HG03025 (cell line): ENCODE measurements around the gene TSPAN32.

Experiments
- ATAC-seq: cut with Tn5 transposase; IDR thresholded peaks from one replicate; pipeline ENCODE4 v1.9.1; 2021; ENCODE audit warnings: mild to moderate bottlenecking, moderate library complexity; ENCODE audit not compliant: unreplicated experiment, low FRiP score

TSPAN32 gene, protein sequence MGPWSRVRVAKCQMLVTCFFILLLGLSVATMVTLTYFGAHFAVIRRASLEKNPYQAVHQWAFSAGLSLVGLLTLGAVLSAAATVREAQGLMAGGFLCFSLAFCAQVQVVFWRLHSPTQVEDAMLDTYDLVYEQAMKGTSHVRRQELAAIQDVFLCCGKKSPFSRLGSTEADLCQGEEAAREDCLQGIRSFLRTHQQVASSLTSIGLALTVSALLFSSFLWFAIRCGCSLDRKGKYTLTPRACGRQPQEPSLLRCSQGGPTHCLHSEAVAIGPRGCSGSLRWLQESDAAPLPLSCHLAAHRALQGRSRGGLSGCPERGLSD

DNA sequence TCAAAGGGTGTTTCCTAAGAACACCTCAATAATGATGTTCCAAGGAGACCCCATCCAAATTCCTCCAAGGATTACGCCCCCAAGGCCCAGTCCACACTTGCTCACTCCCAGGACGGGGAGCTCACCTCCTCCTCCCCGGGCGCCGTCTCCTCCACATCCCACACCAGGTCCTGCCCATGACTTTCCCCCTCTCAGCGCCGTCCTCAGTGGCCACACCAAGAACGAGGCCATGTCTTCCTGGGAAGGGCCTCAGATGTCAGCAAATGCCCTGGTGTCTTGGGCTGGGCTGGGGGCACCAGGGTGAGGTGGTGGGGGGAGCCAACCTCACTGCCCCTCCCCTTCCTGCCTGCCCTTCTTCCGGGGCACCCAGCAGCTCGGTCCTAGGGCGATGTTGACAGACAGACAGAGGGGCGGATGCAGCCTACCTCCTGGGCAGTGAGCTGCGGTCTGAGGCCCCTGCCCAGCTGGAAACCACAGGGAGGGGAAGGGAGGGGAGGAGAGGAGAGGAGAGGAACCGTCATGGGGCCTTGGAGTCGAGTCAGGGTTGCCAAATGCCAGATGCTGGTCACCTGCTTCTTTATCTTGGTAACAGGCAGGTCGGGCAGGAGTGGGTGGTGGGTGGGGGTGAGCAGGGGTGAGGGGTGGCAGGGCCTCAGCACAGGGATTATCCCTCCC, at the start of gene TSPAN32, which contains the start of gene C11orf21:
TSPAN32 (plus strand) TSS at position 383 of the 675 bp plus-strand sequence; CDS start at position 520, 137 bp downstream.
C11orf21 (minus strand) TSS at position 288 of the 675 bp plus-strand sequence; CDS start at position 178, 110 bp downstream.
- ATAC-seq, result no peak

DNA sequence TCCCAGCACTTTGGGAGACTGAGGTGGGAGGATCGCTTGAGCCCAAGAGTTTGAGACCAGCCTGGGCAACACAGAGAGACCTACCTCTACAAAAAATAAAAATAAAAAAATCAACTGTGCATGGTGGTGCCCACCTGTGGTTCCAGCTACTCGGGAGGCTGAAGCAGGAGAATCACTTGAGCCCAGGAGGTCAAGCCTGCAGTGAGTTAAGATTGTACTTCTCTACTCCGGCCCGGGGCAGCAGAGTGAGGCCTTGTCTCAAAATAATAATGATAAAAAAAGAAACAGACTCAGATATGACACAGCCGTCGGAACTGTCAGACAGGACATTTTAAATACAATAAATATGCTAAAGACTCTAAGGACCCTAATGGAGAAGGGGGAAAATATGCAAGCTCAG, 49.8 kb upstream of the TSPAN32 start:
- ATAC-seq, result no peak

DNA sequence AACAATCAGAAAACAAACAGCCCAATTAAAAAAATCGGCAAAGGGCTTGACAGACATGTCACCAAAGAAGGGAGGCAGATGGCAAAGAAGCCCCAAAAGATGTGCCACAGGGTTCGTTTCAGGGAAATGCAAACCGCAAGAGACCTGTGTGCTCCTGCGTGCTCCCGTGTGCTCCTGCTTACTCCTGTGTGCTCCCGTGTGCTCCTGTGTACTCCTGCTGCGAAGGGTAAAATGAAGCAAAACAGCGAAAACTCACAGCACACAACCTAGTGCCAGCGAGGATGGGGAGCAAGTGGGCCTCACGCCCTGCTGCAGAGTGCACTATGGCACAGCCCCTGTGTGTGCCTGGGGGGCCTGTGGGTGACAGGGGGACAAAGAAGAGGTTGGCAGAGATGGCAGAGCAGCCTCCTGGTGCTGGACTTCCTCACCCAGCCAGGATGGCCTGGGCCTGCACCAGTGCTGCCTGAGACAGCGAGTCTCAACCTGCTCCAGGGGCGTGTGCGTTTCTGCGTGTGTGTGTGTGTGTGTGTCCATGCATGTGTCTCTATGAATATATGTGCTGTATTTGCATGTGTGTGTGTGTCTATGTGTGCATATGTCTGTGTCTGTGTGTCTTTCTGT, 45.4 kb upstream of the TSPAN32 start:
- ATAC-seq, result no peak

DNA sequence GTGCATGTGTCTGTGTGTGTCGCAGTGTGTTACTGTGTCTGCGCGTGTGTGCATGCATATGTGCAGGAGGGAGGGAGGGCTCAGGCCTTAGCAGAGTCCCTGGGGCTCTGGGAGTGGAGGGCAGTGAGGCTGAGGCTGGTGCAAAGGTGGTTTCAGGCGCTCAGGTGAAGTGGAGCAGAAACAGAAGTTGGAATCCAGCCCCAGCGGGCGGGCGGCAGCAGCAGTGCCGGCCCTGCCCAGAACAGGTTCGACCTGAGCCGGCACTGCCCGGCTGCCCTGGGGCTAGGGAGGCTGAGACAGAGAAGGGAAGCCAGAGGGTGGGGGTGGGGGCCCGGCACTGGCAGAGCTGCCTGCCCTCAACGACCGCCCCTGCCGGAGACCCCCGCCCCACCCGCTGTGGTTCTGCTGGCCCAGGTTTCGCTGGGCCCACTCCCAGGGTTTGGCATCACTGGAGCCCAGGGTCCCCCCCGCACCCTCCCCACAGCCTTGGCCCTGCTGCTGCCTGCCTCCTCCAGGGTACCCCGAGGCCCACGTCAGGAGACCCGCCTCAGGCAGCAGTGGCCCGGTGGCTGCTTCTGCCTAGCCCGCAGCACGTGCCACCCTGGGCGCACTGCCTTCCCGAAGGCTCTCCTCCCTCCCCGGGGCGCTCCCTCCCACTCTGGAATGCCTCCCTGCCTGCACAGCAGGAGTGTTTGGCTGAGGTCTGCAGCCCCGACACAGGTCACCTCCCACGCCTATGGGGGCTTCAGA, 44.7 kb upstream of the TSPAN32 start:
- ATAC-seq, result no peak

DNA sequence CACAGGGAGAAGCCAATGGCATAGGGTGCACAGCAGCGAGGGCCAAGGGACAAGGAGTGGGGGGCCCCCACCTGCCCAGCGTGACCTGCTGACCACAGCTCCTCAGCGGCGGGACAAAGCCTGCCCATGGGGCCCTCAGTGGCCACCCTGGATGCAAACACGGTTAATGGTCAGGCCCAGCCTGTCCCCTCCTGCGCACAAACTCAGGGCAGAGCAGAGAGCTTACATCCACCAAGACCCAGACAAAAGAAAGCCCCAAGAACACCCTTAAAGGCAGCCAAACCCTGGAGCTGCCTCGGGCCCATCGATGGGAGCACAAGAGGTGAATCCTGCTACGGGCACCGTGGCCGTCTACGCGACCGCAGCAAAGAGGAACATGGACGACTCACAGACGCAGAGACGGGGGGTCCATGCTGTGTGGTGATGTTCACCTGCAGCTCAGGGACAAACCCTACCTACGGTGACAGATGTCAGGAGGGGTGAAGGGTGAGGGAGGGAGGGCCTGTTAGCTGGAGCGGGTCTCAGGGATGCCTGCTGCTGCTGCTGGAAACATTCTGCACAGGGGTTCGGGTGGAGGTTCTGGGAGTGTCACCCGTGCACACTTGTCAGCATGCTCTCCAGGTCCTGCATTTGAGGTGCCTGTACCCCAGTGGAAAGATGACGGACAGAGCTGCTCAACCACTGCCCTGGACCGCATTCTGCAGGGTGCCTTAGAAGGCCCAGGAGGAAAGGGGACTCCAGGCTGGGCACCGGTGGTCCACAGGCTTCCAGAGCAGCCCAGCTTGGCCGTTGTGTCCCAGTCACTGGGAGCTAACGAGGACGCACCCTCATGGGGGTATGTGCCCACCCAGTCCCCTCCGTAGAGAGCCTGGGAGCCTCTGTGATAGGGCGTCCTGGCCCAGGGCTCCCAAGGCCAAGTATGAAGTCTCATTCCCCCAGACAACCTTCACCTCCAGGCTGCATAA, 43.0 kb upstream of the TSPAN32 start:
- no peak for ATAC-seq

DNA sequence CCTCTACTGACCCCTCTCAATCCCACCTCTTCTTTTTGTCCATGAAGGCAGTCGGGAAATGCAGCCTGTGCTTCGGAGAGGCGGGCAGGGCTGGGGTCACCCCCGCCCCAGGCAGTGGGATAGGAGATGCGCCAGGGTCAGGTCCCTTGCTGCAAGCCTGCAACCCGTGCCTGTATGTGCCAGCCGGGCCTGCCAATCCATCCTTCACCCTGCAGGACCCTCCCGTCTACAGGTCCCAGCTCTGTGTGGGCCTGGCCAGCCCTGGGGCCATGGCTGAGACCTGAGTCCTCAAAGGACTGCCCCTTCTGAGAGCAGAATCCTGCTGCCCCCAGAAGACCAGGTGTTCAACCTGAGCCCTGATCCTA, 42.4 kb upstream of the TSPAN32 start:
- ATAC-seq, result no peak

DNA sequence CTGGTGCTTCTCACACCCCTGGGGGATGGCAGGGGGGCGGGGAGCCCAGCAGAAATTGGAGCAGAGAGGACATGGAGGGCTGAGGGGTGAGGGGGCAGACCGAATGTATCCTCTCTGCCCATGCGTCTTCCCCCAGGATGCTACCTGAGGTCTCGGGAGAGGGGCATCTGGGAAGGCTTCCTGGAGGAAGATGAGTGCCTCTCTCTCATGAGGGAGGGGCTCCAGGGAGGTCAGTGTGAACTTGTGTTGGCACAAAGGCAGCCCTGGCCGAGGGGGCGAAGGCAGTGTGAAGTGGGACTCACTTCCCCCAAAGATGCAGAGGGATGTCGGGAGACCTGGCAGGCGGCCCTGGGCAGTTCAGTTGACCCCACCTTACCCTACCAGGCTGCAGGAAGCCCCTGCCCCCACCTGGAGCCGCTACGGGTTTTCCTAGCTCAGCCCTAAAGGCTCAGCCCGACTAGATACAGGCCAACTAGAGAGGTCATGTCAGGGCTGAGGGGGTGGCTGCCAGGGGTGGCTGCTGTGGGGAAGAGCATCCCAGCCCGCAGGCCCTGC, 41.8 kb upstream of the TSPAN32 start:
- no peak for ATAC-seq

DNA sequence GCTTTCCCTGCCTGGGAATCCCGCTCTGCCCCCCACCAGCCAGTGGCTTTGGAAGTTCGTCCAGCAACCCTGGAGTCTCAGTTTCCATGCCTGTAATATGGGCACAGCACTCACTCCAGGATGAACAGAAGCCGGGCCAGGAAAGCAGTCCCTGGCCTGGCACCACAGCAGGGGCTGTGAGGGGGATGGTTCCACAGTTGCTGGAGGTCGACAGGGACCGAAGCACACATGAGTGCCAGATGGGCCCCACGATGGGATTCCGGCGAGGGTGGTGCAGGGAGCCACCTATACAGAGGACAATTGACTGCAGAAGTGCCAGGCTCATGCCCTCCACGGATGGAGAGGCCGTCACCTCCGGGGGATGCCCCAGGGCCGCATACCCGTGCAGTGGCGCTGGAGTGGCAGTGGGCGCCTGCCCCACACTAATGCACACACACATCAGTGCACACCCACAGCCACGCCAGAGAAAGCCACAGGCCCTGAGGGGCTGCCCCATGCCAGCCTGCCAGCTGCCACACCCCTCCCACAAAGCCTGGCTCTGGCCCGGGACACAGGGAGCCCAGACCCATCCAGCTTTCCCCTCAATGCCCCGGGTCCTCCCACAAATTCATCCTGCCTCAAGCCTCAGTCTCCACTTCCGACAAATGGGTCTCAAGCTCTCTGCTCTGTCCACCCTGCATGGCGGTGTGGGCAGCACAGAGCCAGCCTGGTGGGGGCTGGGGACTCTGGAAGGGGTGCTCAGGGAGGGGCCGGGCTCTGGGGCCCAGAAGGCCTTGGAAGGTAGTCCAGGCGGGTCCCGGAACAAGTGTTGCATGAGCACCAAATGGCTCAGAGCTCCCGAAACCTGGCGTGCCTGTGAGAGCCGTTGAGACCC, 41.1 kb upstream of the TSPAN32 start:
- ATAC-seq, result no peak

DNA sequence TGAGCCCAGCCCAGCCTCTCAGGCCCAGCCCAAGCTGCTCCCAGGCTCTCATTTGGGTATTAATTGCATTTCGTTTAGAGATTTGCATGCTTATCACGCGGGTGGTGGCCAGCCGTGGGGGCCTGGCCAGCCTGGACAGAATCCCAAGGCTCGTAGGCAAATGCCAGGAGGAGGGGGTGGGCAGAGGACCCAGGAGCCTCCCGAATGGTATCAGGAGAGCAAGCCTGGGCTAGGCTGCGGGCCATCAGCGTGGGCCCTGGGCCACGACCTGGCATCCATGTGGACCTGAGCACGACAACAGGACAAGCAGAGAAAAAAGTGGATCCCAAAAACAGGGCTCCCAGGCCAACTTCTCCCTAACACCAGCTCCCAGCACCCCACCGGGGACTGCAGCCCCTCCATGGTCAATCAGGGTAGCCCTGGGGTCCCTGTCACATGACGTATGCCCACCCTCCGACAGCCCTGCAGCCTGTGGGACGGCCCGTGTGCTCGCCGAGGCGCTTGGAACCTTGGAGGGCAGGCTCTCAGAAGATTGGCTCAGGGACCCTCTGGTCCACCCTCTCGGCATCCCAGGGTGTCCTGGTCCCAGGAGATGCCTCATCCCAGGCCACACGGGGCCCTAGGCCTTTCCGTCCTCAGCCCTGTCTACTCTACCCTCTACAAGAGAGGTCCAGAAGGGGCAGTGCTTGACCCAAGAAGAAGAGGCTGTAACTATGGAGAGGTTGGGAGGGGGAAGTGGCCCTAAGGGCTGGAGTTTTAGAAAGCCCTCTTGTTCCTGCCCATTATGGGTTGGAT, 40.2 kb upstream of the TSPAN32 start:
- no peak for ATAC-seq

DNA sequence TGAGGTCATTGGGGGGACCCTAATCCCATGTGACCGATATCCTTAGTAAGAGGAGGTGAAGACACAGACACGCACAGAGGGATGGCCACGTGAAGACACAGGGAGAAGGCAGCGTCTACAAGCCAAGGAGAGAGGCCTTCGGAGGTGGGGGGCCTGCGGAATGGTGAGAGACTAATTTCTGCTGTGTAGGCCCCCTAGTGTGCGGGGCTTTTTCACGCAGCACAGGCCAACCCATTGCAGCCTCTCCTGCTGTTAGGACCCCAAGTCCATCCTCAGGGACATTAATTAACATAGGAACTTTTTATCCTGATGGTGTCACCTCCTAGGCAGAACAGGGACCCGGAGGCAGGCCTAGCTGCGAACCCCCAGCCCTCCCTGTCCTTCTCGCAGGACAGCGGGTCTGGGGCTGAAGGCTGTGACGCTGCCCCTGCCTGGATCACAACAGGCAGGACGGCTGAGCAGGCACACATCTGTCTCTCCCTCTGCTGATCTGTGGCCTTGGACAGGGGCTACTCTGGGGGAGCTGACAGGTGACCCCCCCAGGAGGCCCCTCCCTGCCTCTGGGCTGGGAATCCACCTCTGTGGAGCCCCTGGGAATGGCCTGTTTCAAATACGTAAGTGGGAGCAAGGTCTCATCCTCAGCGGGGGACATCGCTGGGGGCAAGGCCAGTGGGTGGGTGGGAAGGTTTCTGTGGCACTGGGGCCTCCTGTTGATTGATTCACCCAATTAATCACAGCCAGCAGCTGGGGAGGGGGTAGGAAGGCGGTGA, 39.3 kb upstream of the TSPAN32 start:
- ATAC-seq, result no peak

DNA sequence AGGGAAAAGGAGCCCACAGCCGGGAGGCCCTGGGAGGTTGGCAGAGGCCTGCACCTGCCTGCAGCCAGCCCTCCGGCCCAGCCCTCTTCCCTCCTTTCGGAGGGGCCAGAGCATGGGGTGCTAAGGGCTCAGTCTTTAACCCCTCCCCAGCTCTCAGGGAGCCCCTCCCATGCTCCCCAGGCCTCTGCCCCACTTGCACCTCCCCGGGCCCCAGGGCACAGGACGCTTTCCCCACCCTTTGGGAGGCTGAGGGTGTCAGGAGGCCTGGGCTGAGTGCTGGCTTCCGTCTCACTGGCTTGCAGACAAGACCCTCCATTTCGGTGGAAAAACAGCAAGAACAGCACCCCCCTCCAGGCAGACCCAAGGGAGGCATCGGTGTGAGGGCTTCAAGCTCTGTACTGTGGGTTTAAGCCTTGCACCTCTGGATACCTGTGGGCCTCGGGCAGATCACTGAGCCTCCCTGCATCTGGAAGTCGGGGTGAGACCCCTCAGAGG, 38.7 kb upstream of the TSPAN32 start:
- ATAC-seq, result no peak

DNA sequence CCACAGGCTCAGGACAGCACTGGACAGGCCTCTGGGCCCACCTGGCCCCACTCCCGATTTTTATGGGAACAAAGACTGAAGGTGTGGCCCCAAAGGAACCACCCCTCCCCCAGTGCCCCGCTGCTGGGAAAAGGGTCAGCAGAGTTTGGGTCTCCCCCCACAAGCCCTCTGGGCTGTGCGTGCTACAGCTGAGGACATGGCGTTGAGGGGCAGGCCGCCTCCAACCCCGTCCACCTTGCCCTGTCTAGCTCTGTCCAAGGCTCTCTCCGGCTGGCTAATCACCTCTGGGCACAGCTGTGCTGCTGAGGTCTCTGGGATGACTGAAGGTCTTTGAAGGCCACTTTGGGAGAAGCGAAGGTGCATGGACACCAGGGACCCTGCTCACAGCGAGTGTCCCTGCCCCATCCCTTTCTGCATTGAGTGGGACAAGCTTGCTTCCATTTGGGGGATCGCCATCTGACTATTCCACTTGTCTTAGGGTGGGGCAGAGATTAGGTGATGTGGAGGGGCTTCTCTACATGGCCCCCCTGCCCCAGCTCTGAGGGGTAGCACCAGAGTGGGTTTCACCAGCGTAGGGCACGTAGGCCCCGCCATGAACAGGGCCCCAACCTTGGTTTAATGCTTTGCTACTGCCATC, 38.0 kb upstream of the TSPAN32 start:
- no peak for ATAC-seq

DNA sequence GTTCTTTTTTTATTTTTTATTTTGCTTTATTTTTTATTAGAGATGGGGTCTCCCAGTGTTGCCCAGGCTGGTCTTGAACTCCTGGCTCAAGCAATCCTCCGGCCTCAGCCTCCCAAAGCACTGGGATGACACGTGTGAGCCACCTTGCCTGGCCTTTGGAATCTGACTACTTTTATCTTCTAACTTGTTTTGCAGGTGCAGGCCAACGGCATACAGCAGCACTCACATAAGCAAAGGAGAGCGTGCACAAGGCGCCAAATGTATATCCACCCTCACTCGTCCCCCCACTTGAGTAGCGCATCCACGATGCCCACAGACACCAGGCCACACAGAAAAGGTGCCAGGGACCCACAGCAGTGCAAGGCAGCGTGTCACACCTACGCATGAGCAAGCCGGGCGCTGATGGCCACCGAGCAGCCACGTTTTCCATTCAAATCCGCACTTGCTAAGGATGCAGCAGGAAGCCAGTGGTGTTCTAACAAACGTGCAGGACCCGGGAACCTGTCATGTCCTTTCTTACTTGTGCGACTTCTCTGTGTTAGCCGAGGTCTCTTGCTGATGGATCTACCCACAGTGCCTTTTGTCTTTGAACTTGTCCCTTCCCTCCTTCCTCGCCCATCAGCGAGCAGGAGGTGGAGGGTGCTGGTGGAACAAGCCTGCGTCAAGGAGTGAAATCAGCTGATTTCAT, 37.3 kb upstream of the TSPAN32 start:
- no peak for ATAC-seq

DNA sequence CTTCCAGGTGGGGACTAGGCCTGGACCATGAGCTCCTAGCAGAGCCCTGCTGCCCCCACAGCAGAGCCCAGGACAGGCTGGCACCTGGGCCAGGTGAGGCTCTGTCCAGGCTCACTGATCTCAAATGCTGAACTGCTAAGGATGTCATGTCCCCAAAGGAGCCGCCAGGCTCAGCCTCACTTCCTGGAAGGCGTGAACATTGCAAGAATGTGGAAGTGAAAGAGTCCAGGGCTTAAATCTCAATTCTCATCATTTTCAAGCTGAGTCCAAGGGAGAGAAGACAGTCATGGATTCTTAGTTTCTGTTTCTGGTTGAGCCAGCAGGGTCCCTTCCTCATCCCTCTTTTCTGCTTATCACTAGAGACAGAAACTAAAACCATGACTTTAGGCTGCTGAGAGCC, 36.4 kb upstream of the TSPAN32 start:
- ATAC-seq, result no peak

DNA sequence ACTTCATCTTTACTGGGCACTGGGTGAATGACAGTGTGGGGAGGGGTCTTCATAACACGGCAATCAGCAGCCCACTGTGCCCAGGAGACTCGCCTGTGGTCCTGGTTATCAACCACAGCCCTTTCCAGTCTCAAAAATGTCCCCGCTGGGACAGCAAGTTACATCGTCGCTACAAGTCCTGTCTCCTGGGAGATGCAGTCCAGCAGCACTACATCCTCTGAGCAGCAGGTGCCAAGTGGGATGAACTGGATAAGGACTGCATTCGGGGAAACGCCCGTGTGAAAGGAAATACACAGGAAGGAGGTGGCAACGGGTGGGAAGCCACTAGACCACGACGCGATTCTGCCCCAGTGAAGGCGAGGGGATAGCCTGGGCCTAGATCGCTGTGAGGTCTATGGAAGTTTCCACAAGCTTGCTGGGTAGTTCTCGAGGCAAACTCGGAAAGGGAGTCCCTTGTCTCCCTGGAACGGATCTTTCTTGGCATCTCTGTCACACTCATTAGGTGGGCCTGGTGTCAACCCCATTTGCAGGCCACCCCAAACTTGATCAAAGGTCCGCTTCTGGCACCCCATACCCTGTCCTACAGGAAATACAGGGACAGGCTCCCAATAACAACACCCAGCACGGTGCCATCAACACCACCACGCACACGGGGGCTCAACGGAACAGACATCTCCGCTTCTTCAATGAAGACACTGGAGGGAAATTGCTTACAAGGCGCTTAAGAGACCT, 35.8 kb upstream of the TSPAN32 start:
- no peak for ATAC-seq
